ENCODE data around the gene LCORL.

- TF ChIP-seq, protein P1, sequence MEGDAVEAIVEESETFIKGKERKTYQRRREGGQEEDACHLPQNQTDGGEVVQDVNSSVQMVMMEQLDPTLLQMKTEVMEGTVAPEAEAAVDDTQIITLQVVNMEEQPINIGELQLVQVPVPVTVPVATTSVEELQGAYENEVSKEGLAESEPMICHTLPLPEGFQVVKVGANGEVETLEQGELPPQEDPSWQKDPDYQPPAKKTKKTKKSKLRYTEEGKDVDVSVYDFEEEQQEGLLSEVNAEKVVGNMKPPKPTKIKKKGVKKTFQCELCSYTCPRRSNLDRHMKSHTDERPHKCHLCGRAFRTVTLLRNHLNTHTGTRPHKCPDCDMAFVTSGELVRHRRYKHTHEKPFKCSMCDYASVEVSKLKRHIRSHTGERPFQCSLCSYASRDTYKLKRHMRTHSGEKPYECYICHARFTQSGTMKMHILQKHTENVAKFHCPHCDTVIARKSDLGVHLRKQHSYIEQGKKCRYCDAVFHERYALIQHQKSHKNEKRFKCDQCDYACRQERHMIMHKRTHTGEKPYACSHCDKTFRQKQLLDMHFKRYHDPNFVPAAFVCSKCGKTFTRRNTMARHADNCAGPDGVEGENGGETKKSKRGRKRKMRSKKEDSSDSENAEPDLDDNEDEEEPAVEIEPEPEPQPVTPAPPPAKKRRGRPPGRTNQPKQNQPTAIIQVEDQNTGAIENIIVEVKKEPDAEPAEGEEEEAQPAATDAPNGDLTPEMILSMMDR (IDR thresholded peaks at IDR 0.05), result no peak
- TF ChIP-seq ZFX (IDR thresholded peaks at IDR 0.05; ENCODE audit: borderline replicate concordance), result no peak
These were observed 59.4 kb downstream of the LCORL start for GRCh38 chr4:17962171-17962570.

Measured in 22Rv1 (cell line).